K562 (cell line): ENCODE results near the gene LRP2BP. TPM values are rescaled to one million over a fixed set of nuclear protein-coding genes. Genes with fewer than 3 reads are reported as not detected.
A peak's percentile ranks its signal among the peaks of the same experiment; 100 is the strongest.

ENCODE experiments used
- ARHGAP35 ChIP-seq: fragments of 450-650 bp; IDR thresholded peaks from 2 replicates; pipeline ENCODE4 v1.6.1; 2018; ENCODE audit not compliant: partially characterized antibody
- BRD9 ChIP-seq: fragments of 450-650 bp; IDR thresholded peaks from 2 replicates; pipeline ENCODE4 v1.6.1; 2018; ENCODE audit warnings: low read depth; ENCODE audit not compliant: partially characterized antibody
- EP300 ChIP-seq: IDR thresholded peaks from 2 replicates; pipeline ENCODE4 v1.6.1; 2012; ENCODE audit warnings: low read length, improper control_type of control experiment
- ETV1 ChIP-seq: fragments of 450-650 bp; conservative IDR thresholded peaks from 2 replicates; pipeline ENCODE4 v1.6.1; 2016; ENCODE audit warnings: missing genetic modification characterization, control low read depth, low read depth, missing compliant biosample characterization
- FOXA1 ChIP-seq: fragments of 450-650 bp; IDR thresholded peaks from 2 replicates; pipeline ENCODE4 v1.6.1; 2016; ENCODE audit warnings: mild to moderate bottlenecking, borderline replicate concordance
- ILF3 ChIP-seq: fragments of 450-650 bp; IDR thresholded peaks from 2 replicates; pipeline ENCODE4 v1.6.1; 2018; ENCODE audit warnings: antibody characterized with exemption, mild to moderate bottlenecking, moderate library complexity, borderline replicate concordance
- LEF1 ChIP-seq: fragments of 450-650 bp; IDR thresholded peaks from 2 replicates; pipeline ENCODE4 v1.6.1; 2016; ENCODE audit warnings: mild to moderate bottlenecking
- MCM7 ChIP-seq, 2 experiments: fragments of 450-650 bp; IDR thresholded peaks; 2 replicates each; pipeline ENCODE4 v1.6.1; 2016 to 2018
- NBN ChIP-seq: fragments of 450-650 bp; IDR thresholded peaks from 2 replicates; pipeline ENCODE4 v1.6.1; 2016; ENCODE audit warnings: low read depth, mild to moderate bottlenecking
- RNF2 ChIP-seq: sonication (generic); IDR thresholded peaks from 2 replicates; pipeline ENCODE4 v1.6.1; 2016
- SNAPC5 ChIP-seq: fragments of 250-450 bp; sonication (Bioruptor Pico); IDR thresholded peaks from 2 replicates; pipeline ENCODE4 v1.8.0; 2021; ENCODE audit warnings: moderate library complexity, mild to moderate bottlenecking, inconsistent platforms
- SPI1 ChIP-seq: IDR thresholded peaks from 2 replicates; pipeline ENCODE4 v1.6.1; 2011; ENCODE audit warnings: low read depth, low read length, control low read depth, borderline replicate concordance
- STAT6 ChIP-seq: sonication (generic); formaldehyde crosslinking; IDR thresholded peaks from 2 replicates; pipeline ENCODE4 v1.8.1; 2023; ENCODE audit warnings: mild to moderate bottlenecking, missing genetic modification reagents
- TAL1 ChIP-seq: fragments of 450-650 bp; IDR thresholded peaks from 2 replicates; pipeline ENCODE4 v1.6.1; 2016; ENCODE audit warnings: mild to moderate bottlenecking
- TCF3 ChIP-seq: sonication (generic); formaldehyde crosslinking; IDR thresholded peaks from 2 replicates; pipeline ENCODE4 v1.4.0; 2020; ENCODE audit warnings: mild to moderate bottlenecking, missing genetic modification reagents
- YBX1 ChIP-seq: fragments of 450-650 bp; IDR thresholded peaks from 2 replicates; pipeline ENCODE4 v1.7.1; 2016; ENCODE audit warnings: mild to moderate bottlenecking
- ZBTB40 ChIP-seq, 2 experiments: fragments of 450-650 bp in 1 of 2; sonication (generic) in 1 of 2; formaldehyde crosslinking in 1 of 2; IDR thresholded peaks; 2 replicates each; pipeline versions ENCODE4 v1.7.1 to v1.9.0; 2016 to 2022; ENCODE audit warnings: inconsistent platforms in 1 of 2, mild to moderate bottlenecking in 1 of 2, missing genetic modification reagents in 1 of 2
- ZC3H11A ChIP-seq: IDR thresholded peaks from 2 replicates; pipeline ENCODE4 v1.6.1; 2012; ENCODE audit warnings: low read depth, low read length, improper control_type of control experiment
- ZNF707 ChIP-seq: fragments of 250-450 bp; sonication (Bioruptor Pico); conservative IDR thresholded peaks from 2 replicates; pipeline ENCODE4 v1.8.0; 2022; ENCODE audit warnings: inconsistent platforms, mild to moderate bottlenecking, moderate library complexity
- polyA plus RNA-seq, 8 experiments: library from polyadenylated mRNA; depleted of rRNA in 4 of 8; stranded (reverse) in 5 of 8; unstranded in 3 of 8; fragments of >200 nt; fragmentation: Nextera tagmentation in 2 of 8; fragmentation: Illumina TruSeq in 1 of 8; extraction: Ambion mirVana in 2 of 8; extraction: Trizol in 1 of 8; gene quantifications; 2 replicates each; pipeline versions ENCODE4 v1.2.1 to v1.2.3, GENCODE V29; 2011 to 2014; ENCODE audit warnings: inconsistent platforms in 1 of 8, missing spikeins in 1 of 8
- total RNA-seq, 7 experiments: library from RNA; depleted of rRNA in 6 of 7; stranded (reverse); fragments of >200 nt in 6 of 7; fragmentation: Illumina TruSeq in 2 of 7; extraction: Trizol in 2 of 7; gene quantifications; 2 replicates each; pipeline versions ENCODE4 v1.2.1 to v1.2.3, GENCODE V29; 2011 to 2021; ENCODE audit warnings: low replicate concordance in 1 of 7

Gene LRP2BP
- total and polyA plus RNA-seq, 9 of the 15 experiments (the other 6 are each of a cell fraction or from before 2014, with no cell fraction given), result 0.42 to 2.1 (median 0.62) TPM

GRCh38 chr4:185384930-185385331, 10.8 kb downstream of the LRP2BP start (continued):
- TF ChIP-seq ZBTB40 (IDR thresholded peaks at IDR 0.05), result no peak
- TF ChIP-seq ZBTB40 (CRISPR knock-in tag; IDR thresholded peaks at IDR 0.05), result no peak
- TF ChIP-seq FOXA1, result no peak
- no peak for TF ChIP-seq MCM7 (IDR thresholded peaks at IDR 0.05)
- no peak for TF ChIP-seq BRD9
- no peak for TF ChIP-seq STAT6 (CRISPR knock-in tag)
- TF ChIP-seq TAL1, result peak; percentile 43
- TF ChIP-seq SNAPC5 (CRISPR knock-in tag), result no peak
- no peak for TF ChIP-seq SPI1
- TF ChIP-seq NBN, result 0 out of 2 replicates have a peak, but pooled peaks have one; percentile 42
- TF ChIP-seq TCF3 (CRISPR knock-in tag), result peak; percentile 63
- TF ChIP-seq ZNF707 (CRISPR knock-in tag), result no peak
- no peak for TF ChIP-seq YBX1
- no peak for TF ChIP-seq ARHGAP35
- TF ChIP-seq LEF1, result 0 out of 2 replicates have a peak, but pooled peaks have one; percentile 29
- no peak for TF ChIP-seq ZC3H11A
- TF ChIP-seq ETV1 (tag), result peak; percentile 75
- peak; percentile 68 for TF ChIP-seq EP300
- TF ChIP-seq RNF2, result no peak
- TF ChIP-seq ILF3, result no peak
